PC-3 (cell line): ENCODE data around the gene DDI2.

ENCODE experiments used
- EZH2 ChIP-seq: fragments of 300-600 bp; sonication (generic); IDR thresholded peaks from one replicate; pipeline ENCODE4 v1.6.1; 2017; ENCODE audit warnings: antibody characterized with exemption, mild to moderate bottlenecking, low read length; ENCODE audit not compliant: unreplicated experiment
- TF ChIP-seq, protein P1 (sequence below): fragments of 300-600 bp; sonication (generic); conservative IDR thresholded peaks from 2 replicates; pipeline ENCODE4 v1.5.1; 2017; ENCODE audit warnings: antibody characterized with exemption, low read depth, mild to moderate bottlenecking, low read length

GRCh38 chr1:15680131-15680530, 62.9 kb downstream of the DDI2 start:
- TF ChIP-seq, protein P1, sequence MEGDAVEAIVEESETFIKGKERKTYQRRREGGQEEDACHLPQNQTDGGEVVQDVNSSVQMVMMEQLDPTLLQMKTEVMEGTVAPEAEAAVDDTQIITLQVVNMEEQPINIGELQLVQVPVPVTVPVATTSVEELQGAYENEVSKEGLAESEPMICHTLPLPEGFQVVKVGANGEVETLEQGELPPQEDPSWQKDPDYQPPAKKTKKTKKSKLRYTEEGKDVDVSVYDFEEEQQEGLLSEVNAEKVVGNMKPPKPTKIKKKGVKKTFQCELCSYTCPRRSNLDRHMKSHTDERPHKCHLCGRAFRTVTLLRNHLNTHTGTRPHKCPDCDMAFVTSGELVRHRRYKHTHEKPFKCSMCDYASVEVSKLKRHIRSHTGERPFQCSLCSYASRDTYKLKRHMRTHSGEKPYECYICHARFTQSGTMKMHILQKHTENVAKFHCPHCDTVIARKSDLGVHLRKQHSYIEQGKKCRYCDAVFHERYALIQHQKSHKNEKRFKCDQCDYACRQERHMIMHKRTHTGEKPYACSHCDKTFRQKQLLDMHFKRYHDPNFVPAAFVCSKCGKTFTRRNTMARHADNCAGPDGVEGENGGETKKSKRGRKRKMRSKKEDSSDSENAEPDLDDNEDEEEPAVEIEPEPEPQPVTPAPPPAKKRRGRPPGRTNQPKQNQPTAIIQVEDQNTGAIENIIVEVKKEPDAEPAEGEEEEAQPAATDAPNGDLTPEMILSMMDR = no peak
- TF ChIP-seq EZH2 = no peak
